Activated B cell treated with CpG ODN at 0.5 μM for 24 hours (primary cell): ENCODE data around the gene DBH. TPM values are rescaled to one million over a fixed set of nuclear protein-coding genes. Genes with fewer than 3 reads are reported as not detected.

Experiments used
- ATAC-seq: fragments of 200-7000 bp; cut with Tn5 transposase; one replicate; pipeline ENCODE4 v1.10.0; 2021; ENCODE audit warnings: low read depth, mild to moderate bottlenecking, moderate library complexity
- CTCF ChIA-PET: fragments of 350-600 bp; sonication (Branson Sonifier 250); formaldehyde crosslinking; loops from one replicate; lab custom pipeline; 2021; ENCODE audit warnings: antibody characterized with exemption; lab: Charles Lee
- POLR2A ChIA-PET: fragments of 350-600 bp; sonication (Branson Sonifier 250); formaldehyde crosslinking; loops from one replicate; lab custom pipeline; 2021; ENCODE audit warnings: antibody characterized with exemption; lab: Charles Lee
- DNase-seq: peaks from one replicate; pipeline ENCODE4 v3.0.0; 2022
- H3K27ac Mint-ChIP-seq: one replicate; pipeline ENCODE4 v1.8.0; 2020; ENCODE audit warnings: mixed read lengths
- H3K27me3 Mint-ChIP-seq: one replicate; pipeline ENCODE4 v1.8.0; 2021; ENCODE audit warnings: mixed read lengths
- H3K36me3 Mint-ChIP-seq: one replicate; pipeline ENCODE4 v1.8.0; 2021; ENCODE audit warnings: low read depth, mixed read lengths
- H3K4me1 Mint-ChIP-seq: one replicate; pipeline ENCODE4 v1.8.0; 2021; ENCODE audit warnings: mixed read lengths
- H3K4me3 Mint-ChIP-seq: one replicate; pipeline ENCODE4 v1.8.0; 2020; ENCODE audit warnings: mild to moderate bottlenecking, mixed read lengths
- H3K9me3 Mint-ChIP-seq: one replicate; pipeline ENCODE4 v1.8.0; 2020; ENCODE audit warnings: mixed read lengths
- CTCF ChIP-seq: fragments of 200-600 bp; IDR thresholded peaks from one replicate; pipeline ENCODE4 v1.8.0; 2022; ENCODE audit warnings: antibody characterized with exemption, mild to moderate bottlenecking
- intact Hi-C: fragments of 100-400 bp; cut with micrococcal nuclease; formaldehyde crosslinking; loops from one replicate; pipeline ENCODE4 v1.15.1; 2024
- total RNA-seq: library from RNA; stranded (reverse); gene quantifications from 2 replicates; pipeline ENCODE4 v1.2.3, GENCODE V29; 2022

The DBH gene
- total RNA-seq, 1 donor from 2014 or later, result not detected

GRCh38 chr9:133692364-133692985 lies 56.3 kb downstream of the DBH start:
- Mint-ChIP-seq H3K4me3 (no peak overlapping the region), H3K27ac (no peak overlapping the region)
- POLR2A ChIA-PET, result no interaction called here

GRCh38 chr9:133693116-133693515 lies 57.0 kb downstream of the DBH start:
- intact Hi-C loops, result no loop called here
- H3K27ac Mint-ChIP-seq, result no peak overlapping the region
- no peak for TF ChIP-seq CTCF
- ATAC-seq, result no peak
- H3K4me3 Mint-ChIP-seq, result no peak overlapping the region
- no peaks in the 10 kb centered on the region for H3K9me3 Mint-ChIP-seq
- H3K27me3 Mint-ChIP-seq, result peaks cover 26% of the 10 kb centered on the region
- H3K36me3 Mint-ChIP-seq, result no peaks in the 10 kb centered on the region
- CTCF ChIA-PET, result interaction anchor here (2.1 kb wide), 1 partner anchor 49 kb away, joined by 6 read pairs; no protein-coding TSS in a partner anchor
- POLR2A ChIA-PET, result no interaction called here
- H3K4me1 Mint-ChIP-seq, result no peaks in the 10 kb centered on the region
- no peak for DNase-seq

More at GRCh38 chr9:133692364-133692985, 56.3 kb downstream of the DBH start:
- Mint-ChIP-seq H3K36me3 (no peaks in the 10 kb centered on the region), H3K27me3 (peaks cover 26% of the 10 kb centered on the region), H3K9me3 (no peaks in the 10 kb centered on the region), H3K4me1 (no peaks in the 10 kb centered on the region)
- TF ChIP-seq CTCF, result no peak
- intact Hi-C loops, result no loop called here
- no peak for ATAC-seq
- DNase-seq, result no peak
- CTCF ChIA-PET, result interaction anchor here (2.1 kb wide), 1 partner anchor 50 kb away, joined by 6 read pairs; no protein-coding TSS in a partner anchor

- intact Hi-C loops, result no loop called here
- Mint-ChIP-seq H3K4me1 (no peaks in the 10 kb centered on the region), H3K9me3 (no peaks in the 10 kb centered on the region), H3K27ac (no peak overlapping the region), H3K27me3 (peaks cover 30% of the 10 kb centered on the region), H3K4me3 (no peak overlapping the region), H3K36me3 (no peaks in the 10 kb centered on the region)
- TF ChIP-seq CTCF, result no peak
- DNase-seq, result no peak
- CTCF ChIA-PET, result interaction anchor here (2.1 kb wide), 1 partner anchor 49 kb away, joined by 6 read pairs; no protein-coding TSS in a partner anchor
- POLR2A ChIA-PET, result no interaction called here
- no peak for ATAC-seq
Measured at GRCh38 chr9:133693703-133694529, 57.8 kb downstream of the DBH start.

GRCh38 chr9:133694686-133695085 lies 58.5 kb downstream of the DBH start:
- Mint-ChIP-seq H3K36me3 (no peaks in the 10 kb centered on the region), H3K4me1 (no peaks in the 10 kb centered on the region), H3K27me3 (peaks cover 30% of the 10 kb centered on the region), H3K4me3 (no peak overlapping the region), H3K9me3 (no peaks in the 10 kb centered on the region), H3K27ac (no peak overlapping the region)
- POLR2A ChIA-PET, result no interaction called here
- no peak for TF ChIP-seq CTCF
- intact Hi-C loops, result no loop called here
- no peak for ATAC-seq
- no peak for DNase-seq
- CTCF ChIA-PET, result interaction anchor here (2.1 kb wide), 1 partner anchor 48 kb away, joined by 6 read pairs; no protein-coding TSS in a partner anchor

GRCh38 chr9:133696071-133696472 lies 59.9 kb downstream of the DBH start:
- ChIA-PET POLR2A (no interaction called here), CTCF (no interaction called here)
- Mint-ChIP-seq H3K27ac (no peak overlapping the region), H3K36me3 (no peaks in the 10 kb centered on the region), H3K27me3 (peaks cover 36% of the 10 kb centered on the region), H3K4me1 (peaks cover 8% of the 10 kb centered on the region), H3K9me3 (no peaks in the 10 kb centered on the region), H3K4me3 (no peak overlapping the region)
- TF ChIP-seq CTCF, result no peak
- ATAC-seq (no peak), DNase-seq (no peak)
- intact Hi-C loops, result no loop called here
